Measurements from ENCODE around the gene MYOF.
"Not testable (repeated sequence)": the region's sequence is repeated elsewhere in the genome, so short reads cannot be mapped to it uniquely, and the experiment has no call there.

MYOF gene

DNA sequence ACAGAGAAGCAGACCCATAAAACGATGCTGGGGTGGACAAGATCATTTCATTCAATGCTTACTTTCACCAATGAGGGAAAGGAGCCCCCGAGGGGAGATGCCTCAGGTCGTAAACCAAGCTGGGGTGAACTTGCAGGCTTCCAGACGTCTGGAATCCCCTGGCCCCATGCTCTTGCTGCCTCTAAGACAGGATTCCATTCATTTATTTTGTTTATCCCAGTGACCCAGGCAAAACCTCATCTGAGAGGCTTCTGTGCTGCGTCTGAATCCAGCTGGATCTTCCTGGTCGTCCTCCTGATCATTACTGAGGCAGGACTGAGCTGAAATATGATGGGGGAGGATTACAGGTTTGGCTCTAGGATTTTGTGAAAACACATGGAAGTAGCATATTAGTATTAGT is 182.9 kb downstream of the MYOF start:
- H3K36me3 ChIP-seq (ENCODE audit: control insufficient read depth, insufficient read depth, low read length) = no peaks in the 10 kb centered on the region
- H3K9me3 ChIP-seq (ENCODE audit: control insufficient read depth, insufficient read depth, low read length) = no peaks in the 10 kb centered on the region
- no CpG with 5 or more reads among the region's 6 CpGs for WGBS (ENCODE audit: insufficient coverage, insufficient read length)
- no peak for DNase-seq (ENCODE audit: low read depth, low spot score)
- H3K4me1 ChIP-seq (ENCODE audit: control insufficient read depth, insufficient read depth, low read length) = peaks cover 1% of the 10 kb centered on the region; the same call in 1 of the 2 replicates
- H3K4me3 ChIP-seq (ENCODE audit: low read length) = no peak overlapping the region
- no peaks in the 10 kb centered on the region for H3K27me3 ChIP-seq (ENCODE audit: control insufficient read depth, insufficient read depth, low read length)
- no peak overlapping the region for H3K27ac ChIP-seq (ENCODE audit: low read length)

DNA sequence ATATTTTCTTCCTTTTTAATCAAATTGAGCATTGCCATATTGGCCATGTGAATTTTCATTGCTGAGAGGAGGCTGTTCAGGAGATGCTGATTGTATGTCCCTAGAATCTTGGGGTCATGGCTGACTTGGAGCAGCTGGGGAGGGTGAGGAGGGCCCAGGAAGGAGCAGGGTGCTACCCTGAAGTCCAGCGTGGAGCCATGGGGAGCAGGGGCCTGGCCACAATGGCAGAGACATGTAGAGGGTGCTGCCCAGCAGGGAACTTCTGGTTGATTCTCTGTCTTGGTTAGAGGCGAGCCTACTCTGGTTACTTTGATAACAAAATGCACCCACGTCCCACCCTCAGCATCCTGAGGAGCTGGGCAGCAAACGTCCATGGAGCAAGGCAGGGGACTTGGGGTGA is 186.0 kb downstream of the MYOF start:
- no peaks in the 10 kb centered on the region for H3K36me3 ChIP-seq (ENCODE audit: control insufficient read depth, insufficient read depth, low read length)
- no peak overlapping the region for H3K27ac ChIP-seq (ENCODE audit: low read length)
- peaks cover 1% of the 10 kb centered on the region; the same call in 1 of the 2 replicates for H3K4me1 ChIP-seq (ENCODE audit: control insufficient read depth, insufficient read depth, low read length)
- H3K4me3 ChIP-seq (ENCODE audit: low read length) = no peak overlapping the region
- H3K27me3 ChIP-seq (ENCODE audit: control insufficient read depth, insufficient read depth, low read length) = no peaks in the 10 kb centered on the region
- H3K9me3 ChIP-seq (ENCODE audit: control insufficient read depth, insufficient read depth, low read length) = no peaks in the 10 kb centered on the region
- no CpG with 5 or more reads among the region's 4 CpGs for WGBS (ENCODE audit: insufficient coverage, insufficient read length)
- DNase-seq (ENCODE audit: low read depth, low spot score) = no peak

DNA sequence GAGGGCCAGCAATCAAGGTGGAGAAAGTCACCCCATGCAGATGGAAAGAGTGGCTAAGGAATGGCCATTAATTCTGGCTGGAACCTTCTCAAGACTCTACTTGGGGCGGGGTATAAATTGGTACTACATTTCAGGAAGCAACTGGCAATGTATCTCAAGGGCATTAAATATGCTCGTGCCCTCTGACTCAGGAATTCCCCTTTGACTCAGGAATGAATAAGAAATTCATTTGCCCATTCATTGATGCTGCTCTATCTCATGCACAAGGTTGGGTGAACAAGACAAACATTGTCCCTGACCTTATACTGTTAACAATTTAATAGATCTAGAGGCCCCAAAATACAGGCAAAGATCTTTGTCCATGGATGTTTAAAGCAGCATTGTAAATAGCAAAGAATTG is 188.1 kb downstream of the MYOF start:
- H3K27me3 ChIP-seq (ENCODE audit: control insufficient read depth, insufficient read depth, low read length) = no peaks in the 10 kb centered on the region
- no peak overlapping the region for H3K4me3 ChIP-seq (ENCODE audit: low read length)
- peaks cover 1% of the 10 kb centered on the region; the same call in 1 of the 2 replicates for H3K4me1 ChIP-seq (ENCODE audit: control insufficient read depth, insufficient read depth, low read length)
- no CpG with 5 or more reads among the region's 2 CpGs for WGBS (ENCODE audit: insufficient coverage, insufficient read length)
- no peak overlapping the region for H3K27ac ChIP-seq (ENCODE audit: low read length)
- no peaks in the 10 kb centered on the region for H3K36me3 ChIP-seq (ENCODE audit: control insufficient read depth, insufficient read depth, low read length)
- no peak for DNase-seq (ENCODE audit: low read depth, low spot score)
- no peaks in the 10 kb centered on the region for H3K9me3 ChIP-seq (ENCODE audit: control insufficient read depth, insufficient read depth, low read length)

DNA sequence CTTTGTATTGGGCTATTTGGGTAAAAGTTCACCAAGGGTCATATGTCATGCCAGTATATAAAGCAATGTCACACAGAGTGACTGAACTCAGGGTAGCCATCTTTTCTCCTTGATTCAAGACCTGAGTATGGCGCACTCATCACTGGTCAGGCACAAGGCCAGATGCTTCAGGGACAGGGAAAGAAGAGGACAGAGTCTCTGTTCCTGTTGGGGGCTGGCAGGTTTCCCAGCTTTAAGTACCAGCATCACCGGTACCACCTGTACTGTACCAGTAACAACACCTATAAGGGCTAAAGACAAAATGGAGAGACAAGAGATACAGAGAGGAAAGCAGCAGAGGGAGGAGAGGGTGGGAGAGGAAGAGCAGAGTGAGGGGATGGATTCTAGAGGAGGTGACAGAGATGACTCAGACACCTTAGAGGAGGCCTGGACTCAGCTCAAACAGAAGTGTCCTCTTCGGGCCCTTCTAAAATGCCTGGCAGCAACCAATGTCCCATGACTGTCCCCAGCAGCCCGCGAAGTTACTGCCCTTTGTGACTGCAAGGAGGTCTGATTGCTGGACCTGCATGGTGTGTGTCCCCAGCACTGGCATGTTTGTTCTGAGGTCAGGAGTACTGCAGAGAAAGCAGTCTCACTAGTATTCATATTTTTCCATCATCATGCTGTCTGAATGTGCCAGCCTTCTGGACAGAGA is 191.3 kb downstream of the MYOF start:
- Histone ChIP-seq H3K36me3 (ENCODE audit: control insufficient read depth, insufficient read depth, low read length) (no peaks in the 10 kb centered on the region), H3K4me1 (ENCODE audit: control insufficient read depth, insufficient read depth, low read length) (peaks cover 2% of the 10 kb centered on the region; the same call in 1 of the 2 replicates), H3K27me3 (ENCODE audit: control insufficient read depth, insufficient read depth, low read length) (no peaks in the 10 kb centered on the region), H3K4me3 (ENCODE audit: low read length) (no peak overlapping the region), H3K9me3 (ENCODE audit: control insufficient read depth, insufficient read depth, low read length) (no peaks in the 10 kb centered on the region), H3K27ac (ENCODE audit: low read length) (no peak overlapping the region)
- DNase-seq (ENCODE audit: low read depth, low spot score) = no peak
- no CpG with 5 or more reads among the region's 5 CpGs for WGBS (ENCODE audit: insufficient coverage, insufficient read length)

DNA sequence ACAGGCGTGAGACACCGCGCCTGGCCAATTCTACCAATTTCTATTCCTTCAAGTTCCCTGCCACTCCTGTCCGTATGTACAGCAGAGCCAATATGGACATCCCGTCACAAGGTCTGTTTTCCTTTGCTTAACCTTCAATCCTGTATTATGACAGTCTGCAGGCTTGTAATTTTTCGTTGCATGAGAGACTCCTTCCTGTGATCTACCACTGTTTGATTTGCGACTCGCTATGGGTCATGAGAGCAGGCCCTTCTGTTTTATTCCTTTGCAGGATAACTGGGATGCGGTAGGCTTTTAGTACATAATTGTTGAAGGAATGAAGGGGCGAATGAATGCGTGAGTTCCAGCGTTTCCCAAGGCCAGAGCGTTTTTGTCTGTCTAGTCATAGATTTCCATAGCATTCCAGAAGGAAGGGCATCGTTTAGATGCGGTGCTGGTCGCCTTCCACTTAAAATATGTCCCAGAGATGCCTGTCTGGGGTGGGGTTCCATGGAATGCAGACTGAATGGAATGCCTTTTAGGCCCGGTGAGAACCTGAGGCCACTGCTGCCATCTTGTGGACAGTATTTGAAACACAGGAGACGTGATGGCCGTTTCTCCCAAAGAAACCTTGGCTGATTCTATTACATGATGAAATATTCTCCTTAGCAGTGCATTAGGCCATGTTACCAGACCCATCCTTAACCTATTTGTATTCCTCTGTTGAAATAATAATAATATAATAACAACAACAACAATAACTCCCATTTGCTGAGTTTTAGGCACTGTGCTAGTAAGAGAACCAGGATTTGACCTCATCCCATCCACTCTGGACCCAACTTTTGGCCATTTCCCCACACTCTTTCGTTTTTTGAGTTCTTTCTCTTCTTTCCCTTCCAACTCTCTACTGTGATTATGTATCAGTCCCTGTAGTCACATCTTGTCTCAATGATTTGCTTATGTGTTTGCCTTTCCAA is 193.2 kb downstream of the MYOF start:
- Histone ChIP-seq H3K9me3 (ENCODE audit: control insufficient read depth, insufficient read depth, low read length) (no peaks in the 10 kb centered on the region), H3K4me1 (ENCODE audit: control insufficient read depth, insufficient read depth, low read length) (peaks cover 2% of the 10 kb centered on the region; the same call in 1 of the 2 replicates), H3K36me3 (ENCODE audit: control insufficient read depth, insufficient read depth, low read length) (no peaks in the 10 kb centered on the region), H3K27me3 (ENCODE audit: control insufficient read depth, insufficient read depth, low read length) (no peaks in the 10 kb centered on the region), H3K27ac (ENCODE audit: low read length) (no peak overlapping the region), H3K4me3 (ENCODE audit: low read length) (no peak overlapping the region)
- DNase-seq (ENCODE audit: low read depth, low spot score) = peak; percentile 82
- WGBS (ENCODE audit: insufficient coverage, insufficient read length) = no CpG with 5 or more reads among the region's 20 CpGs

DNA sequence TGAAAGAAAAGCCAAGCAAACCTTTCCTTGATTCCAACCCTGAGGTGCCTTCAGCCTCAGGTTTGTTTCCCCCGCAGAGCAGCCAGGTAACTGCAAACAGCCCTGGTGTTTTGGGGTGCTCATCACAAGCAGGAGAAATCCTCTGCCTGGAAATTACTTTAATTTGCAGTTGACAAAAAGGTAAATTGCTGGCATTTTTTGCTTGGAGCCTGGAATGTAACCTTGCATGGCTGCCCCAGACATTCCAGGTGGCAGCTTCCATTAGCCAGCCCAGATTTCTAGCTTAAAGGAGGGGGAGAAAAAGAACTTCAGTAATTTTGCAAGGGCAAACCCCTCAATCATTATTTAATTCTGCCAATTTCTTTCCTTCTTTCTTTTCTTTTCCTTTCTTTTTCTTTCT is 194.4 kb downstream of the MYOF start:
- WGBS (ENCODE audit: insufficient coverage, insufficient read length) = no CpG with 5 or more reads among the region's 1 CpG
- Histone ChIP-seq H3K36me3 (ENCODE audit: control insufficient read depth, insufficient read depth, low read length) (no peaks in the 10 kb centered on the region), H3K9me3 (ENCODE audit: control insufficient read depth, insufficient read depth, low read length) (no peaks in the 10 kb centered on the region), H3K27me3 (ENCODE audit: control insufficient read depth, insufficient read depth, low read length) (no peaks in the 10 kb centered on the region), H3K4me1 (ENCODE audit: control insufficient read depth, insufficient read depth, low read length) (peaks cover 2% of the 10 kb centered on the region; the same call in 1 of the 2 replicates), H3K4me3 (ENCODE audit: low read length) (no peak overlapping the region), H3K27ac (ENCODE audit: low read length) (peak overlapping the region; percentile 55)
- no peak for DNase-seq (ENCODE audit: low read depth, low spot score)

DNA sequence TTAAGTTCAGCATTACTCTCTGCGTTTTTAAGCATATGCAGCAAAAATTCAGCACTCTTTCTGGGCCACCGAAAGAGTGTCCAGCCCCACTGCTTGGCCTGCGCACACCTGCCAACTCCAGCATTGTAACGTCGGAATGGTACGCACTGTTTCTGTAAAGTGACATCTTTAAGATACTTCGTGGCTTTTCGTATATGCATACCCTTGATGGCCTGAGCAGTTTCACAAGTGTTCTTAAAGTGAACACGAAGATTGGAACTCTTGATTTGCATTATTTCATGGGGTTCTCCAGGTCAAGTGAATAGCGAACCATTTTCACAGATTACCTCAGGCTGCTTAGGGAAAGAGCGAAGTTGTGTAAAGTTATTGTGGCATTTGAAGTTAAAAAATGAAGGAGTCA is 197.9 kb downstream of the MYOF start:
- not testable (repeated sequence) for H3K4me3 ChIP-seq (ENCODE audit: low read length); H3K4me1 ChIP-seq (ENCODE audit: control insufficient read depth, insufficient read depth, low read length); H3K36me3 ChIP-seq (ENCODE audit: control insufficient read depth, insufficient read depth, low read length); H3K27me3 ChIP-seq (ENCODE audit: control insufficient read depth, insufficient read depth, low read length); H3K27ac ChIP-seq (ENCODE audit: low read length); DNase-seq (ENCODE audit: low read depth, low spot score); H3K9me3 ChIP-seq (ENCODE audit: control insufficient read depth, insufficient read depth, low read length)
- WGBS (ENCODE audit: insufficient coverage, insufficient read length) = no CpG with 5 or more reads among the region's 11 CpGs

DNA sequence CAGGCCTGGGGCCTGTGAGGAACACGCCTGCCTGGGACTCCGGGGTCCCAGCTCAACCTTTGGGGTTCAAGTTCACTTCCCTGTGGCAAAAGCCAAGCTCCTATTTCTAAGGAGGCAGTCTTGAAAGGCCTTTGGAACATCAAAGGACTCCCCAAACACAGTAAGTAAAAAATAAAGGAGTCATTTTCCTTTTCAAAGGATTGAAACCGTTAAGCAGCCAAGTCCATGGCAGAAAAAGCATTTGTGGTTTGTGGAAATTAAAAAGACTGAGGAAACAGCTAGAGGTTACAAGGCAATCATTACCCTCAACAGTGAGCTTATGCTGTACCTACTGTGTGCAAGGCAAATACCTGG is 200.8 kb downstream of the MYOF start:
- Histone ChIP-seq H3K27me3 (ENCODE audit: control insufficient read depth, insufficient read depth, low read length) (no peaks in the 10 kb centered on the region), H3K27ac (ENCODE audit: low read length) (peak overlapping the region; percentile 80), H3K4me3 (ENCODE audit: low read length) (no peak overlapping the region), H3K4me1 (ENCODE audit: control insufficient read depth, insufficient read depth, low read length) (peaks cover 6% of the 10 kb centered on the region; the same call in 1 of the 2 replicates), H3K9me3 (ENCODE audit: control insufficient read depth, insufficient read depth, low read length) (no peaks in the 10 kb centered on the region), H3K36me3 (ENCODE audit: control insufficient read depth, insufficient read depth, low read length) (no peaks in the 10 kb centered on the region)
- WGBS (ENCODE audit: insufficient coverage, insufficient read length) = no CpG with 5 or more reads among the region's 3 CpGs
- no peak for DNase-seq (ENCODE audit: low read depth, low spot score)

DNA sequence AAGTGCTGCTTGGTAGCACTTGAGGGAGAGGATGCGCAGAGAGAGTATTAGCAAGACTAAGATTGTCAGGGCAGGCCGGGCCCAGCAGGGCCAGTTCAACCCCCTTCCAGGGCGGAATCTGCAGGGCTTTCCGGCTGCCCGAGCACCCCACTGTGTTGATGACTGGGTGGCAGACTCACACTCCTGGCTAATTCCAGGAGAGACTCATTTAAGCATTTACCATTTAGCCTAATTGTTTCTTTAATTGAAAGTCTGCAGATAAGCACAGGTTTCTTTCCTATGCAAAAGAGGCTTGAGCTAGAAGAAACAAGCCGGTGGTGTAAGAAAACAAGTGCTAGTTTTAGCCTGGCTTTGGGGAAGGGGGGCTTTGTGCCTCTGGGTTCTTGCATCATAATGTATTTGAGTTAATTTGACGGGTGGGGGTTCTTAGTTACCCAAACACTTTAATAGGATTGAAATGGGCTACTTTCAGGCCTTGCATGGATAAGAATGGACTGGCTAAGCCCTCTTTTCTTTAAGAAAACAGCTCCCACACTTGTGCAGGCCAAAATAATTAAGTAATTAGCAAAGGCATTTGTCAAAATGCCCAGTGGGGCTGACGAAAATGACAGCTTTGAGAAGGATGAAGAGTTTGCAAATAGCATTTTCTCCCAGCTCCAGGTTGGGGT is 201.3 kb downstream of the MYOF start:
- H3K36me3 ChIP-seq (ENCODE audit: control insufficient read depth, insufficient read depth, low read length) = no peaks in the 10 kb centered on the region
- no peaks in the 10 kb centered on the region for H3K27me3 ChIP-seq (ENCODE audit: control insufficient read depth, insufficient read depth, low read length)
- WGBS (ENCODE audit: insufficient coverage, insufficient read length) = no CpG with 5 or more reads among the region's 8 CpGs
- H3K4me3 ChIP-seq (ENCODE audit: low read length) = no peak overlapping the region
- H3K9me3 ChIP-seq (ENCODE audit: control insufficient read depth, insufficient read depth, low read length) = no peaks in the 10 kb centered on the region
- H3K27ac ChIP-seq (ENCODE audit: low read length) = peak overlapping the region; percentile 86
- peak; percentile 93 for DNase-seq (ENCODE audit: low read depth, low spot score)
- H3K4me1 ChIP-seq (ENCODE audit: control insufficient read depth, insufficient read depth, low read length) = peaks cover 6% of the 10 kb centered on the region; the same call in 1 of the 2 replicates

DNA sequence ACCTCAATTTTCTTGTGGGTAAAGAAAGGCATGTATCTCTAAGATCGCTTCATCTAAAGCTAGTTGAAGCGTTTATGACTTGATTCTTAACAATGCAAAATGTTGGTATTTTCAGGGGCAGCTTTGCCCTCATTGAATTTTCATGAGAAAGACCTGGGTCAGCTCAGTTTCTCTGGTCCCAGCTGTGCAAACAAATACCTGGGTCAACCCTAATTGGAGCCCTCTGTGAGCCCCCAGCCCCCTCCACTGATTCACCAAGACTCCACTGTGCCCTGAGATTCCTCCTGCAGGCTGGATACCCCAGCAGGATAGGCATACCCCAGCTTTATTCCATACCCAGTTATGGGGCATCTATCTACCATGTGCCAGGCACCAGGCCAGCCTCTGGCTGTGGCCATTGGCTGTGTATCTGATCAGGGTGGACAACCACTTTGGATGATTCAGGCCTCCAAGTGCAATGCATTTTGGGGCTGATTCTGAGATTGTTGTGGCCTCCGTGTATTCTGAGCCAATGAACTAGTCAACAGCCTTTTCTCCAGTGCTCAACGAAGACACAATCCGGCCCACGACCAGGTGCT is 201.9 kb downstream of the MYOF start:
- Histone ChIP-seq H3K4me1 (ENCODE audit: control insufficient read depth, insufficient read depth, low read length) (peaks cover 6% of the 10 kb centered on the region; the same call in 1 of the 2 replicates), H3K27ac (ENCODE audit: low read length) (peak overlapping the region; percentile 86), H3K4me3 (ENCODE audit: low read length) (no peak overlapping the region), H3K36me3 (ENCODE audit: control insufficient read depth, insufficient read depth, low read length) (no peaks in the 10 kb centered on the region), H3K27me3 (ENCODE audit: control insufficient read depth, insufficient read depth, low read length) (no peaks in the 10 kb centered on the region), H3K9me3 (ENCODE audit: control insufficient read depth, insufficient read depth, low read length) (no peaks in the 10 kb centered on the region)
- WGBS (ENCODE audit: insufficient coverage, insufficient read length) = no CpG with 5 or more reads among the region's 6 CpGs
- no peak for DNase-seq (ENCODE audit: low read depth, low spot score)

All from iPS DF 6.9 (cell line).